Measurements from ENCODE around the gene RAB34.

RAB34 gene

DNA sequence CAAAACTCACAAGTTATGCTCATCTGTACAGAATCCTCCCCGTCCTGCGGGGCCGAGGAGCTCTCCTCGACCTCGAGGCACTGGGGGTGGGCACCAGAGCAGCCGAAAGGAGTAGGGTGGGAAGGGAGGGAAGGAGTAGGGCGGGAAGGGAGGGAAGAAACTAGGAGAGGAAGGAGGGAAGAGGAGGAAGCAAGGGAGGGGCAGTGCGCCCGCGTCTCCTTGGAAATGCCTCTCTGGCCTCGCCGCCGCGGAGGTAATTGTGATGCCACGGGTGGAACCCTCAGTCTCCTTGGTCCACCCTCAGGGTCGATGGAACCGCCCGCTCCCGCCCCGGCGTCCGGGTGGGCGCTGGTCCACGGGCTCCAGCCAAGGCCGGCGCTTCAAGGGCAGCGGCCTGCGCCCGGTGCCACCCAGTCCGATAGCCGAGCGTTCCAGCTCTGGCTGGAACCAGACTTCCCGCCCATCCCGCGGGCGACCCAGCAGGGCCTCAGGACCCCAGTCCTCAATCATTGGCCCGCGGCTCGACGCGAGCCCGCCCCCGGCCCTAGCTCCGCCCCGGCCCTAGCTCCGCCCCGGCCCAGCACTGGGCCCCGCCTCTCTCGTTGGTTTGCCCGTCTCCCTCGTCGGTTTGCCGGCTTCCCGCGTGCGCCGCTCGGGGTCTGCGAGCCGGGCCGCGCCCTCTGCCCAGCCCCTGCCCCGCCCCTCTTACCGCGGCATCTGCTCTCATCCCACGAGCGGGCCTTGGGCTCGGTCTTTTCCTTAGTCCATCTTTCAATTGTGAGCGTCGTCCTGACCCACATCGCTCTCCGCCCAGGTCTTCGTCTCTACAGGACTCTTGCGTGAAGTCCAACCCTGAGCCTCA, 6.6 kb downstream of the RAB34 start (continued):
- TF ChIP-seq ZNF132 (tag by site-specific recombination; IDR thresholded peaks at IDR 0.05; ENCODE audit: borderline replicate concordance), result no peak
- TF ChIP-seq, protein P1, sequence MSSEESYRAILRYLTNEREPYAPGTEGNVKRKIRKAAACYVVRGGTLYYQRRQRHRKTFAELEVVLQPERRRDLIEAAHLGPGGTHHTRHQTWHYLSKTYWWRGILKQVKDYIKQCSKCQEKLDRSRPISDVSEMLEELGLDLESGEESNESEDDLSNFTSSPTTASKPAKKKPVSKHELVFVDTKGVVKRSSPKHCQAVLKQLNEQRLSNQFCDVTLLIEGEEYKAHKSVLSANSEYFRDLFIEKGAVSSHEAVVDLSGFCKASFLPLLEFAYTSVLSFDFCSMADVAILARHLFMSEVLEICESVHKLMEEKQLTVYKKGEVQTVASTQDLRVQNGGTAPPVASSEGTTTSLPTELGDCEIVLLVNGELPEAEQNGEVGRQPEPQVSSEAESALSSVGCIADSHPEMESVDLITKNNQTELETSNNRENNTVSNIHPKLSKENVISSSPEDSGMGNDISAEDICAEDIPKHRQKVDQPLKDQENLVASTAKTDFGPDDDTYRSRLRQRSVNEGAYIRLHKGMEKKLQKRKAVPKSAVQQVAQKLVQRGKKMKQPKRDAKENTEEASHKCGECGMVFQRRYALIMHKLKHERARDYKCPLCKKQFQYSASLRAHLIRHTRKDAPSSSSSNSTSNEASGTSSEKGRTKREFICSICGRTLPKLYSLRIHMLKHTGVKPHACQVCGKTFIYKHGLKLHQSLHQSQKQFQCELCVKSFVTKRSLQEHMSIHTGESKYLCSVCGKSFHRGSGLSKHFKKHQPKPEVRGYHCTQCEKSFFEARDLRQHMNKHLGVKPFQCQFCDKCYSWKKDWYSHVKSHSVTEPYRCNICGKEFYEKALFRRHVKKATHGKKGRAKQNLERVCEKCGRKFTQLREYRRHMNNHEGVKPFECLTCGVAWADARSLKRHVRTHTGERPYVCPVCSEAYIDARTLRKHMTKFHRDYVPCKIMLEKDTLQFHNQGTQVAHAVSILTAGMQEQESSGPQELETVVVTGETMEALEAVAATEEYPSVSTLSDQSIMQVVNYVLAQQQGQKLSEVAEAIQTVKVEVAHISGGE (tag by site-specific recombination; conservative IDR thresholded peaks at IDR 0.05; ENCODE audit: low read depth), result peak; percentile 34; the same call in 1 of the 2 replicates
- 0 out of 2 replicates have a peak, but pooled peaks have one; percentile 37 for TF ChIP-seq MEIS1 (CRISPR knock-in tag; IDR thresholded peaks at IDR 0.05; ENCODE audit: borderline replicate concordance)
- TF ChIP-seq ZBTB7A (tag by site-specific recombination; IDR thresholded peaks at IDR 0.05; ENCODE audit: low read depth), result peak; percentile 45; the same call in 1 of the 2 replicates
- TF ChIP-seq SP7 (tag by site-specific recombination; IDR thresholded peaks at IDR 0.05), result peak; percentile 82
- peak; percentile 83 for TF ChIP-seq ZNF660 (tag by site-specific recombination; IDR thresholded peaks at IDR 0.05)
- no peak for TF ChIP-seq ZNF16 (tag by site-specific recombination; IDR thresholded peaks at IDR 0.05; ENCODE audit: low read depth)
- TF ChIP-seq, protein P2, sequence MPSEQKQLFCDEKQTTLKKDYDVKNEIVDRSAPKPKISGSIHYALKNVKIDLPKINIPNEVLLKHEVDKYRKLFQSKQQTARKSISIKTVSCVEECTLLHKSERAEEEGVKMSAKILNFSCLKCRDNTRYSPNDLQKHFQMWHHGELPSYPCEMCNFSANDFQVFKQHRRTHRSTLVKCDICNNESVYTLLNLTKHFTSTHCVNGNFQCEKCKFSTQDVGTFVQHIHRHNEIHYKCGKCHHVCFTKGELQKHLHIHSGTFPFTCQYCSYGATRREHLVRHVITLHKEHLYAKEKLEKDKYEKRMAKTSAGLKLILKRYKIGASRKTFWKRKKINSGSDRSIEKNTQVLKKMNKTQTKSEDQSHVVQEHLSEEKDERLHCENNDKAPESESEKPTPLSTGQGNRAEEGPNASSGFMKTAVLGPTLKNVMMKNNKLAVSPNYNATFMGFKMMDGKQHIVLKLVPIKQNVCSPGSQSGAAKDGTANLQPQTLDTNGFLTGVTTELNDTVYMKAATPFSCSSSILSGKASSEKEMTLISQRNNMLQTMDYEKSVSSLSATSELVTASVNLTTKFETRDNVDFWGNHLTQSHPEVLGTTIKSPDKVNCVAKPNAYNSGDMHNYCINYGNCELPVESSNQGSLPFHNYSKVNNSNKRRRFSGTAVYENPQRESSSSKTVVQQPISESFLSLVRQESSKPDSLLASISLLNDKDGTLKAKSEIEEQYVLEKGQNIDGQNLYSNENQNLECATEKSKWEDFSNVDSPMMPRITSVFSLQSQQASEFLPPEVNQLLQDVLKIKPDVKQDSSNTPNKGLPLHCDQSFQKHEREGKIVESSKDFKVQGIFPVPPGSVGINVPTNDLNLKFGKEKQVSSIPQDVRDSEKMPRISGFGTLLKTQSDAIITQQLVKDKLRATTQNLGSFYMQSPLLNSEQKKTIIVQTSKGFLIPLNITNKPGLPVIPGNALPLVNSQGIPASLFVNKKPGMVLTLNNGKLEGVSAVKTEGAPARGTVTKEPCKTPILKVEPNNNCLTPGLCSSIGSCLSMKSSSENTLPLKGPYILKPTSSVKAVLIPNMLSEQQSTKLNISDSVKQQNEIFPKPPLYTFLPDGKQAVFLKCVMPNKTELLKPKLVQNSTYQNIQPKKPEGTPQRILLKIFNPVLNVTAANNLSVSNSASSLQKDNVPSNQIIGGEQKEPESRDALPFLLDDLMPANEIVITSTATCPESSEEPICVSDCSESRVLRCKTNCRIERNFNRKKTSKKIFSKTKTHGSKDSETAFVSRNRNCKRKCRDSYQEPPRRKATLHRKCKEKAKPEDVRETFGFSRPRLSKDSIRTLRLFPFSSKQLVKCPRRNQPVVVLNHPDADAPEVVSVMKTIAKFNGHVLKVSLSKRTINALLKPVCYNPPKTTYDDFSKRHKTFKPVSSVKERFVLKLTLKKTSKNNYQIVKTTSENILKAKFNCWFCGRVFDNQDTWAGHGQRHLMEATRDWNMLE (tag by site-specific recombination; conservative IDR thresholded peaks at IDR 0.05; ENCODE audit: low read depth), result no peak
- TF ChIP-seq, protein P3, sequence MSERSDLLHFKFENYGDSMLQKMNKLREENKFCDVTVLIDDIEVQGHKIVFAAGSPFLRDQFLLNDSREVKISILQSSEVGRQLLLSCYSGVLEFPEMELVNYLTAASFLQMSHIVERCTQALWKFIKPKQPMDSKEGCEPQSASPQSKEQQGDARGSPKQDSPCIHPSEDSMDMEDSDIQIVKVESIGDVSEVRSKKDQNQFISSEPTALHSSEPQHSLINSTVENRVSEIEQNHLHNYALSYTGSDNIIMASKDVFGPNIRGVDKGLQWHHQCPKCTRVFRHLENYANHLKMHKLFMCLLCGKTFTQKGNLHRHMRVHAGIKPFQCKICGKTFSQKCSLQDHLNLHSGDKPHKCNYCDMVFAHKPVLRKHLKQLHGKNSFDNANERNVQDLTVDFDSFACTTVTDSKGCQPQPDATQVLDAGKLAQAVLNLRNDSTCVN (tag by site-specific recombination; optimal IDR thresholded peaks at IDR 0.05), result peak; percentile 71
- TF ChIP-seq, protein P4, sequence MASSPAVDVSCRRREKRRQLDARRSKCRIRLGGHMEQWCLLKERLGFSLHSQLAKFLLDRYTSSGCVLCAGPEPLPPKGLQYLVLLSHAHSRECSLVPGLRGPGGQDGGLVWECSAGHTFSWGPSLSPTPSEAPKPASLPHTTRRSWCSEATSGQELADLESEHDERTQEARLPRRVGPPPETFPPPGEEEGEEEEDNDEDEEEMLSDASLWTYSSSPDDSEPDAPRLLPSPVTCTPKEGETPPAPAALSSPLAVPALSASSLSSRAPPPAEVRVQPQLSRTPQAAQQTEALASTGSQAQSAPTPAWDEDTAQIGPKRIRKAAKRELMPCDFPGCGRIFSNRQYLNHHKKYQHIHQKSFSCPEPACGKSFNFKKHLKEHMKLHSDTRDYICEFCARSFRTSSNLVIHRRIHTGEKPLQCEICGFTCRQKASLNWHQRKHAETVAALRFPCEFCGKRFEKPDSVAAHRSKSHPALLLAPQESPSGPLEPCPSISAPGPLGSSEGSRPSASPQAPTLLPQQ (tag by site-specific recombination; IDR thresholded peaks at IDR 0.05), result peak; percentile 61
- TF ChIP-seq WT1 (tag by site-specific recombination; IDR thresholded peaks at IDR 0.05), result peak; percentile 88
- no peak for TF ChIP-seq YY2 (tag by site-specific recombination; IDR thresholded peaks at IDR 0.05)
- peak; percentile 87; the same call in 1 of the 2 replicates for TF ChIP-seq KLF8 (tag by site-specific recombination; IDR thresholded peaks at IDR 0.05)
- TF ChIP-seq KLF7 (tag by site-specific recombination; IDR thresholded peaks at IDR 0.05; ENCODE audit: borderline replicate concordance), result peak; percentile 52; the same call in 1 of the 2 replicates
- TF ChIP-seq ZNF677 (tag by site-specific recombination; IDR thresholded peaks at IDR 0.05), result no peak; the same call in 1 of the 2 replicates
- TF ChIP-seq, protein P5, sequence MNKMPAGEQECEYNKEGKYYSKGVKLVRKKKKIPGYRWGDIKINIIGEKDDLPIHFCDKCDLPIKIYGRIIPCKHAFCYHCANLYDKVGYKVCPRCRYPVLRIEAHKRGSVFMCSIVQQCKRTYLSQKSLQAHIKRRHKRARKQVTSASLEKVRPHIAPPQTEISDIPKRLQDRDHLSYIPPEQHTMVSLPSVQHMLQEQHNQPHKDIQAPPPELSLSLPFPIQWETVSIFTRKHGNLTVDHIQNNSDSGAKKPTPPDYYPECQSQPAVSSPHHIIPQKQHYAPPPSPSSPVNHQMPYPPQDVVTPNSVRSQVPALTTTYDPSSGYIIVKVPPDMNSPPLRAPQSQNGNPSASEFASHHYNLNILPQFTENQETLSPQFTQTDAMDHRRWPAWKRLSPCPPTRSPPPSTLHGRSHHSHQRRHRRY (tag by site-specific recombination; IDR thresholded peaks at IDR 0.05), result no peak
- TF ChIP-seq ZNF221 (tag by site-specific recombination; IDR thresholded peaks at IDR 0.05; ENCODE audit: borderline replicate concordance), result no peak
- TF ChIP-seq, protein P6, sequence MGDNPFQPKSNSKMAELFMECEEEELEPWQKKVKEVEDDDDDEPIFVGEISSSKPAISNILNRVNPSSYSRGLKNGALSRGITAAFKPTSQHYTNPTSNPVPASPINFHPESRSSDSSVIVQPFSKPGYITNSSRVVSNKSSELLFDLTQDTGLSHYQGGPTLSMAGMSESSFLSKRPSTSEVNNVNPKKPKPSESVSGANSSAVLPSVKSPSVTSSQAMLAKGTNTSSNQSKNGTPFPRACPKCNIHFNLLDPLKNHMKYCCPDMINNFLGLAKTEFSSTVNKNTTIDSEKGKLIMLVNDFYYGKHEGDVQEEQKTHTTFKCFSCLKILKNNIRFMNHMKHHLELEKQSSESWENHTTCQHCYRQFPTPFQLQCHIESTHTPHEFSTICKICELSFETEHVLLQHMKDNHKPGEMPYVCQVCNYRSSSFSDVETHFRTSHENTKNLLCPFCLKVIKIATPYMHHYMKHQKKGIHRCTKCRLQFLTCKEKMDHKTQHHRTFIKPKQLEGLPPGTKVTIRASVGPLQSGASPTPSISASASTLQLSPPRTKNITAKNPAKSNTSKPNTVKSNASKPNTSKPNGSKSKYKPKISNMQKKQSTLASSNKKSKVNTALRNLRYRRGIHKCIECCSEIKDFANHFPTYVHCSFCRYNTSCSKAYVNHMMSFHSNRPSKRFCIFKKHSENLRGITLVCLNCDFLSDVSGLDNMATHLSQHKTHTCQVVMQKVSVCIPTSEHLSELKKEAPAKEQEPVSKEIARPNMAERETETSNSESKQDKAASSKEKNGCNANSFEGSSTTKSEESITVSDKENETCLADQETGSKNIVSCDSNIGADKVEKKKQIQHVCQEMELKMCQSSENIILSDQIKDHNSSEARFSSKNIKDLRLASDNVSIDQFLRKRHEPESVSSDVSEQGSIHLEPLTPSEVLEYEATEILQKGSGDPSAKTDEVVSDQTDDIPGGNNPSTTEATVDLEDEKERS (tag by site-specific recombination; IDR thresholded peaks at IDR 0.05), result no peak
- TF ChIP-seq ZNF791 (tag by site-specific recombination; IDR thresholded peaks at IDR 0.05), result no peak
- TF ChIP-seq ZNF610 (tag by site-specific recombination; IDR thresholded peaks at IDR 0.05; ENCODE audit: borderline replicate concordance), result peak; percentile 40; the same call in 1 of the 2 replicates
- TF ChIP-seq ZBTB20 (tag by site-specific recombination; IDR thresholded peaks at IDR 0.05), result peak; percentile 60; the same call in 1 of the 2 replicates

Measured in HEK293 (cell line).